OCI-M2 (cell line): ENCODE data around the gene RBM23.

Experiments used
- DNase-seq: peaks from one replicate; lab custom pipeline; 2025; ENCODE audit not compliant: unreplicated experiment; lab: John Stamatoyannopoulos, UW

Gene RBM23

GRCh38 chr14:22887260-22887989 lies 31.5 kb downstream of the RBM23 start:
- DNase-seq: peak; percentile 71

GRCh38 chr14:22886500-22887259 lies 32.3 kb downstream of the RBM23 start:
- peak; percentile 49 for DNase-seq

- DNase-seq: no peak
Observed at GRCh38 chr14:22885975-22886374, 33.0 kb downstream of the RBM23 start.

- no peak for DNase-seq
Observed at GRCh38 chr14:22884738-22885523, 34.0 kb downstream of the RBM23 start.

DNA sequence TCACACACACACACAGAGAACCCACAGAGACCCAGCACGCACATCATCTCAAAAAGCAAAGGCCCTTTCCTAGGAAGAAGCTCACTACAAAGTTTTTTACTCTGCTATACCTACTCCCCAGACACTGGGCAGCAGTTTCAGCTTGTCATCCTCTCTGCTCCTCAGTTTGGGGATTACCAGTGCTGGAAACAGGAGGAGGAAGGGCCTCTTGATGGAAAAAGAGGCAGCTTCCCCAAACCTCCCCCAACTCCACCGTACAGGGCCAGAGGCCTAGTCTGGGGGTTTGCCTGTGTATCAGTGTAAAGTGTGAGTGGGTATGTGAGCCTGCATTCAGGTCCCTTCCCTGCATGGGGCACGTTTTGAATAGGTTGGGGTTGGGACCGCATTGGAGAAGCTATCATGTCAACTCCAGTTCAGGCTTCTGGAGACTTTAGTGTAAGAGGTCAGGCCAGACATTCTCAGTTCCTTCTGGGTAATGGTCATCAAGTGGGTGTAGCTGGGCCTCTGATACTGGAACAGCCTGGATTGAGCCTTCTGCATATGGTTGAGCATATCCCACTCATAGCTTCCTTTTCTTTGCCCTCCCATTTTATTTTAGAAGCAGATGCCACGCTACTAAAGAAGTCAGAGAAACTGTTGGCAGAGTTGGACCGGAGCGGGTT lies 34.7 kb downstream of the RBM23 start:
- no peak for DNase-seq

DNA sequence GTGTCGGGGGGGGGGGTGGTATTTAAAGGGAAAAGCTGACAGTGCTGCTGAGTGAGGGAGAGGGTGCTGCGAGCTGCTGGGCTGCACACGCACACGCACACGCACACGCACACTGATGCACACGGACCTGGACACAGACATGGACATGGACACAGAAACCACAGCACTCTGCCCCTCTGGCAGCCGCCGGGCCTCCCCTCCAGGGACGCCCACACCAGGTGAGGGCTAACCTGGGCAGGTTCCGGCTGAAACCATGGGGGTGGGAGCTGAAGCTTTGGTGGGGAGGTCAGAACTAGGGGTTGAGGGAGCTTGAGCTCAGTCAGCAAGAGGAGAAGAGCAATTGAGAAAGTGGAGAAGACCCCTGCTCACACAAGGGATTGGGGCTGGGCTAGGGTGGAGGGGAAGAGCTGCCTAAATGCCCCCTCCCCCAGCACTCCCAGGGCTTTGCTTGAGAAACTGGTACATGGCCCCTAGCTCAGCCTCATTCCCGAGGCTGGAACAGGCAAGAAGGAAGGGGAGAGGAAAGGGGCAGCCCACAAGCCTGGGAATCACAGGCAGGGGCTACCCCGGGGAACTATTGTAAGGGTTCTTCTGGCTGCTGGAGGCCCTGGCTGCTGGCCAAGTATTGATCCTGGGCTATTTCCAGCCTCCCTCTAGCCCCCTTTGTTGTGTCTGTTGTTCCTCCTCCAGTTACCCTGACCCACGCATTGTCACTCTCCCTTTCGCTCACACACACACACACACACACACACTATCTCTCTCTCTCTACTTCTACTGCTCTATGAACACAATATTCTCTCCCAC lies 35.6 kb downstream of the RBM23 start, which contains the start of gene REM2:
TSS of gene REM2 (plus strand) at position 50 of the 804 bp plus-strand sequence. CDS start at position 116, 66 bp downstream.
- DNase-seq: no peak

- no peak for DNase-seq
Observed at GRCh38 chr14:22882529-22883172, 36.3 kb downstream of the RBM23 start.

DNA sequence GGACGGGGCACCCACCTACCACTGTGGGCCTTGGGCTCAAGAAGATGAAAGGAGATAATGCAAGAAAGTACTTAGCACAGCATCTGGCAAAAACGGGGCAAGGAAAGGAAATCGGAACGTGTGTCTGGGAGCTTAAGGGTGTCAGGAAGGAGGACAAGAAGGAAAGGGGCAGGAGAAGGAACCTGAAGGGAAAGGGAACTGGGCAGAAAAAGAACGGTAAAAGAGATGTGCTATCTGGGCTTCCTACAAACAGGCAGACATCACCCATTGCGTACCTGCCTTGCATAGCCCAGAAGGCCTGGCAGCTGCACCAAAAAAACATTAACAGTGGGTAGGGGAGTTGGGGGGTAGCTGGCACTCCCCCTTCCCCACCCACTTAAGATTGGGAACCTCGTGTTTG lies 36.9 kb downstream of the RBM23 start:
- DNase-seq: no peak

GRCh38 chr14:22878271-22879246 lies 40.4 kb downstream of the RBM23 start:
- DNase-seq: no peak

DNA sequence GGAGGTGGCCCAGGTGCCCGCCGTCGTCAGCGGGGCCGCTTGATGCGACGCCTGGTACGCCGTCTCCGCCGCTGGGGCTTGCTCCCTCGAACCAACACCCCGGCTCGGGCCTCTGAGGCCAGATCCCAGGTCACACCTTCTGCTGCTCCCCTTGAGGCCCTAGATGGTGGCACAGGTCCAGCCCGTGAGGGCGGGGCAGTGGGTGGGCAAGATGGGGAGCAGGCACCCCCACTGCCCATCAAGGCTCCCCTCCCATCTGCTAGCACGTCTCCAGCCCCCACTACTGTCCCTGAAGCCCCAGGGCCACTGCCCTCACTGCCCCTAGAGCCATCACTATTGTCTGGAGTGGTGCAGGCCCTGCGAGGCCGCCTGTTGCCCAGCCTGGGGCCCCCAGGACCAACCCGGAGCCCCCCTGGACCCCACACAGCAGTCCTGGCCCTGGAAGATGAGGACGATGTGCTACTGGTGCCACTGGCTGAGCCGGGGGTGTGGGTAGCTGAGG lies 41.9 kb downstream of the RBM23 start:
- DNase-seq: no peak

- DNase-seq: no peak
Observed at GRCh38 chr14:22875748-22876319, 43.1 kb downstream of the RBM23 start.

GRCh38 chr14:22875003-22875747 lies 43.8 kb downstream of the RBM23 start:
- no peak for DNase-seq

GRCh38 chr14:22872833-22873520 lies 46.0 kb downstream of the RBM23 start:
- no peak for DNase-seq

GRCh38 chr14:22872033-22872832 lies 46.7 kb downstream of the RBM23 start:
- peak; percentile 69 for DNase-seq

- DNase-seq: peak; percentile 89
Observed at GRCh38 chr14:22871224-22872032, 47.5 kb downstream of the RBM23 start, which contains the start of gene LRP10. TSS of gene LRP10 (plus strand) at chr14:22871740. CDS start at chr14:22872304, 564 bp downstream.
